Measurements from ENCODE around the gene MBD6. TPM values are rescaled to one million over a fixed set of nuclear protein-coding genes. Genes with fewer than 3 reads are reported as not detected.
A peak's percentile ranks its signal among the peaks of the same experiment; 100 is the strongest.

Gene MBD6
- total RNA-seq, 1 donor from 2014 or later: 2.6 TPM

- H3K9me3 ChIP-seq (ENCODE audit: control insufficient read depth in 3 of 3, low read length in 3 of 3): no peaks in the 10 kb centered on the region
- H3K9ac ChIP-seq (ENCODE audit: low read depth in 1 of 3, low read length in 3 of 3): peak overlapping the region in 1 of 3 donors; percentile 16
- H3K36me3 ChIP-seq (ENCODE audit: control insufficient read depth in 3 of 3, insufficient read depth in 3 of 3, low read length in 3 of 3): no peaks in the 10 kb centered on the region
- H3K4me1 ChIP-seq (ENCODE audit: control insufficient read depth in 3 of 3, insufficient read depth in 3 of 3, low read length in 3 of 3): peaks cover 10 to 16% (median 13%) of the 10 kb centered on the region in 3 donors
- H3K4me3 ChIP-seq (ENCODE audit: low read length in 3 of 3): peak overlapping the region in 2 of 3 donors; percentile 13 to 51
- peaks cover 47 to 62% (median 51%) of the 10 kb centered on the region in 3 donors for H3K27me3 ChIP-seq (ENCODE audit: control insufficient read depth in 3 of 3, insufficient read depth in 3 of 3, low read length in 3 of 3)
- peak overlapping the region; percentile 36 for H3K27ac ChIP-seq (ENCODE audit: low read depth, low read length)
Observed at GRCh38 chr12:57476993-57477709, 45.5 kb upstream of the MBD6 start.

- no peaks in the 10 kb centered on the region for H3K36me3 ChIP-seq (ENCODE audit: control insufficient read depth in 3 of 3, insufficient read depth in 3 of 3, low read length in 3 of 3)
- H3K4me3 ChIP-seq (ENCODE audit: low read length in 3 of 3): no peak overlapping the region
- no peaks in the 10 kb centered on the region for H3K9me3 ChIP-seq (ENCODE audit: control insufficient read depth in 3 of 3, low read length in 3 of 3)
- peaks cover 10 to 16% (median 13%) of the 10 kb centered on the region in 3 donors for H3K4me1 ChIP-seq (ENCODE audit: control insufficient read depth in 3 of 3, insufficient read depth in 3 of 3, low read length in 3 of 3)
- peaks cover 41 to 57% (median 47%) of the 10 kb centered on the region in 3 donors for H3K27me3 ChIP-seq (ENCODE audit: control insufficient read depth in 3 of 3, insufficient read depth in 3 of 3, low read length in 3 of 3)
- peak overlapping the region in 1 of 3 donors; percentile 32 for H3K9ac ChIP-seq (ENCODE audit: low read depth in 1 of 3, low read length in 3 of 3)
- peak overlapping the region; percentile 40 for H3K27ac ChIP-seq (ENCODE audit: low read depth, low read length)
Observed at GRCh38 chr12:57477710-57478681, 44.6 kb upstream of the MBD6 start.

GRCh38 chr12:57479043-57479375, 43.6 kb upstream of the MBD6 start:
- peak overlapping the region; percentile 40 for H3K27ac ChIP-seq (ENCODE audit: low read depth, low read length)
- H3K9me3 ChIP-seq (ENCODE audit: control insufficient read depth in 3 of 3, low read length in 3 of 3): no peaks in the 10 kb centered on the region
- no peaks in the 10 kb centered on the region for H3K36me3 ChIP-seq (ENCODE audit: control insufficient read depth in 3 of 3, insufficient read depth in 3 of 3, low read length in 3 of 3)
- H3K9ac ChIP-seq (ENCODE audit: low read depth in 1 of 3, low read length in 3 of 3): no peak overlapping the region
- H3K27me3 ChIP-seq (ENCODE audit: control insufficient read depth in 3 of 3, insufficient read depth in 3 of 3, low read length in 3 of 3): peaks cover 34 to 51% (median 39%) of the 10 kb centered on the region in 3 donors
- no peak overlapping the region for H3K4me3 ChIP-seq (ENCODE audit: low read length in 3 of 3)
- H3K4me1 ChIP-seq (ENCODE audit: control insufficient read depth in 3 of 3, insufficient read depth in 3 of 3, low read length in 3 of 3): peaks cover 10 to 16% (median 13%) of the 10 kb centered on the region in 3 donors

- H3K9me3 ChIP-seq (ENCODE audit: control insufficient read depth in 3 of 3, low read length in 3 of 3): no peaks in the 10 kb centered on the region
- H3K4me1 ChIP-seq (ENCODE audit: control insufficient read depth in 3 of 3, insufficient read depth in 3 of 3, low read length in 3 of 3): peaks cover 10 to 16% (median 13%) of the 10 kb centered on the region in 3 donors
- H3K36me3 ChIP-seq (ENCODE audit: control insufficient read depth in 3 of 3, insufficient read depth in 3 of 3, low read length in 3 of 3): no peaks in the 10 kb centered on the region
- H3K9ac ChIP-seq (ENCODE audit: low read depth in 1 of 3, low read length in 3 of 3): no peak within 1 kb of the TSS
- H3K4me3 ChIP-seq (ENCODE audit: low read length in 3 of 3): no peak within 1 kb of the TSS
- peaks cover 29 to 46% (median 34%) of the 10 kb centered on the region in 3 donors for H3K27me3 ChIP-seq (ENCODE audit: control insufficient read depth in 3 of 3, insufficient read depth in 3 of 3, low read length in 3 of 3)
- peak within 1 kb of the TSS; percentile 40 for H3K27ac ChIP-seq (ENCODE audit: low read depth, low read length)
Observed at GRCh38 chr12:57479376-57480115, 43.1 kb upstream of the MBD6 start, which contains the start of gene ARHGAP9. Gene ARHGAP9, minus strand, starts transcription at chr12:57479866. Its CDS starts 460 bp downstream, at chr12:57479406.

- Histone ChIP-seq H3K27me3 (ENCODE audit: control insufficient read depth in 3 of 3, insufficient read depth in 3 of 3, low read length in 3 of 3) (peaks cover 9 to 25% (median 12%) of the 10 kb centered on the region in 3 donors), H3K36me3 (ENCODE audit: control insufficient read depth in 3 of 3, insufficient read depth in 3 of 3, low read length in 3 of 3) (no peaks in the 10 kb centered on the region), H3K4me3 (ENCODE audit: low read length in 3 of 3) (no peak overlapping the region), H3K9me3 (ENCODE audit: control insufficient read depth in 3 of 3, low read length in 3 of 3) (no peaks in the 10 kb centered on the region), H3K27ac (ENCODE audit: low read depth, low read length) (no peak overlapping the region), H3K4me1 (ENCODE audit: control insufficient read depth in 3 of 3, insufficient read depth in 3 of 3, low read length in 3 of 3) (no peaks in the 10 kb centered on the region), H3K9ac (ENCODE audit: low read depth in 1 of 3, low read length in 3 of 3) (peak overlapping the region in 1 of 3 donors; percentile 16)
Observed at GRCh38 chr12:57481671-57482070, 41.0 kb upstream of the MBD6 start.

- Histone ChIP-seq H3K27ac (ENCODE audit: low read depth, low read length) (no peak overlapping the region), H3K36me3 (ENCODE audit: control insufficient read depth in 3 of 3, insufficient read depth in 3 of 3, low read length in 3 of 3) (no peaks in the 10 kb centered on the region), H3K27me3 (ENCODE audit: control insufficient read depth in 3 of 3, insufficient read depth in 3 of 3, low read length in 3 of 3) (peaks cover 0 to 13% (median under 1%) of the 10 kb centered on the region in 3 donors), H3K4me1 (ENCODE audit: control insufficient read depth in 3 of 3, insufficient read depth in 3 of 3, low read length in 3 of 3) (peaks cover 2 to 6% (median 4%) of the 10 kb centered on the region in 3 donors), H3K9ac (ENCODE audit: low read depth in 1 of 3, low read length in 3 of 3) (no peak overlapping the region), H3K4me3 (ENCODE audit: low read length in 3 of 3) (no peak overlapping the region), H3K9me3 (ENCODE audit: control insufficient read depth in 3 of 3, low read length in 3 of 3) (no peaks in the 10 kb centered on the region)
Observed at GRCh38 chr12:57483466-57483865, 39.2 kb upstream of the MBD6 start.

- Histone ChIP-seq H3K4me3 (ENCODE audit: low read length in 3 of 3) (no peak overlapping the region), H3K4me1 (ENCODE audit: control insufficient read depth in 3 of 3, insufficient read depth in 3 of 3, low read length in 3 of 3) (peaks cover 11 to 16% (median 13%) of the 10 kb centered on the region in 3 donors), H3K36me3 (ENCODE audit: control insufficient read depth in 3 of 3, insufficient read depth in 3 of 3, low read length in 3 of 3) (peaks cover 12 to 18% (median 14%) of the 10 kb centered on the region in 3 donors), H3K27me3 (ENCODE audit: control insufficient read depth in 3 of 3, insufficient read depth in 3 of 3, low read length in 3 of 3) (peaks cover 0 to 4% (median 0%) of the 10 kb centered on the region in 3 donors), H3K27ac (ENCODE audit: low read depth, low read length) (no peak overlapping the region), H3K9ac (ENCODE audit: low read depth in 1 of 3, low read length in 3 of 3) (no peak overlapping the region), H3K9me3 (ENCODE audit: control insufficient read depth in 3 of 3, low read length in 3 of 3) (no peaks in the 10 kb centered on the region)
Observed at GRCh38 chr12:57485695-57486094, 36.9 kb upstream of the MBD6 start.

- Histone ChIP-seq H3K9ac (ENCODE audit: low read depth in 1 of 3, low read length in 3 of 3) (peak overlapping the region in 2 of 3 donors; percentile 59 to 86), H3K9me3 (ENCODE audit: control insufficient read depth in 3 of 3, low read length in 3 of 3) (no peaks in the 10 kb centered on the region), H3K36me3 (ENCODE audit: control insufficient read depth in 3 of 3, insufficient read depth in 3 of 3, low read length in 3 of 3) (peaks cover 23 to 28% (median 24%) of the 10 kb centered on the region in 3 donors), H3K4me3 (ENCODE audit: low read length in 3 of 3) (peak overlapping the region; percentile 91 to 97 (median 96)), H3K27me3 (ENCODE audit: control insufficient read depth in 3 of 3, insufficient read depth in 3 of 3, low read length in 3 of 3) (peaks cover 0 to 2% (median 0%) of the 10 kb centered on the region in 3 donors), H3K4me1 (ENCODE audit: control insufficient read depth in 3 of 3, insufficient read depth in 3 of 3, low read length in 3 of 3) (peaks cover 11 to 16% (median 13%) of the 10 kb centered on the region in 3 donors), H3K27ac (ENCODE audit: low read depth, low read length) (peak overlapping the region; percentile 30)
Observed at GRCh38 chr12:57487055-57487596, 35.5 kb upstream of the MBD6 start.
